Fibroblast of villous mesenchyme (primary cell): Measurements from ENCODE around the gene MAPKAP1. TPM values are rescaled to one million over a fixed set of nuclear protein-coding genes. Genes with fewer than 3 reads are reported as not detected.
A peak's percentile ranks its signal among the peaks of the same experiment; 100 is the strongest.

Source experiments
- DNase-seq: peaks from one replicate; pipeline ENCODE4 v3.0.0-alpha.2; 2010; ENCODE audit warnings: low read depth
- H3K4me3 ChIP-seq: 2 replicates; pipeline ENCODE4 v1.5.1; 2011; ENCODE audit warnings: low read depth, mild to moderate bottlenecking, low read length
- CTCF ChIP-seq: IDR thresholded peaks from 2 replicates; pipeline ENCODE4 v1.5.1; 2012; ENCODE audit warnings: low read depth, mild to moderate bottlenecking, low read length; ENCODE audit not compliant: insufficient read depth
- total RNA-seq: library from RNA; depleted of rRNA; stranded (reverse); fragments of >200 nt; gene quantifications from 2 replicates; pipeline ENCODE4 v1.2.3, GENCODE V29; 2012

The MAPKAP1 gene
- total RNA-seq, 1 donor, result 92.0 TPM

- H3K4me3 ChIP-seq, result no peak overlapping the region
- peak; percentile 31 for DNase-seq
- TF ChIP-seq CTCF, result no peak
Observed at GRCh38 chr9:125608489-125609224, 98.4 kb downstream of the MAPKAP1 start.

GRCh38 chr9:125604196-125604595 is 102.8 kb downstream of the MAPKAP1 start:
- DNase-seq, result no peak
- H3K4me3 ChIP-seq, result no peak overlapping the region
- TF ChIP-seq CTCF, result no peak

GRCh38 chr9:125603478-125604021 is 103.5 kb downstream of the MAPKAP1 start:
- no peak overlapping the region for H3K4me3 ChIP-seq
- TF ChIP-seq CTCF, result no peak
- DNase-seq, result no peak

- H3K4me3 ChIP-seq, result no peak overlapping the region
- peak; percentile 26 for TF ChIP-seq CTCF
- DNase-seq, result no peak
Observed at GRCh38 chr9:125601961-125602360, 105.0 kb downstream of the MAPKAP1 start.

- TF ChIP-seq CTCF, result no peak
- H3K4me3 ChIP-seq, result no peak overlapping the region
- peak; percentile 66 for DNase-seq
Observed at GRCh38 chr9:125600194-125600593, 106.8 kb downstream of the MAPKAP1 start.

- DNase-seq, result no peak
- no peak overlapping the region for H3K4me3 ChIP-seq
- no peak for TF ChIP-seq CTCF
Observed at GRCh38 chr9:125594223-125594610, 112.8 kb downstream of the MAPKAP1 start.
